ENCODE data around the gene SAG.

GRCh38 chr2:233289648-233290047 is 18.0 kb upstream of the SAG start:
- TF ChIP-seq CTCF (IDR thresholded peaks at IDR 0.05 in 2 of 3, conservative IDR thresholded peaks at IDR 0.05 in 1 of 3; ENCODE audit: control insufficient read depth in 2 of 3, extremely low read depth in 1 of 3, insufficient read depth in 1 of 3, low read depth in 3 of 3, low read length in 3 of 3) (no peak), POLR2AphosphoS5 (IDR thresholded peaks at IDR 0.05; ENCODE audit: low read length) (no peak), ELK1 (IDR thresholded peaks at IDR 0.05; ENCODE audit: low read depth, low read length) (no peak), DPF2 (IDR thresholded peaks at IDR 0.05) (no peak), MAX (IDR thresholded peaks at IDR 0.05; ENCODE audit: low read depth, low read length) (no peak), SP1 (IDR thresholded peaks at IDR 0.05; ENCODE audit: low read depth, low read length) (no peak), EZH2 (IDR thresholded peaks at IDR 0.05; ENCODE audit: borderline replicate concordance, control insufficient read depth, low read depth, low read length) (no peak), SUPT20H (IDR thresholded peaks at IDR 0.05; ENCODE audit: borderline replicate concordance, control insufficient read depth, low read depth, low read length) (no peak), SPI1 (IDR thresholded peaks at IDR 0.05; ENCODE audit: borderline replicate concordance, insufficient read depth, low read depth, low read length) (no peak), POLR2A (IDR thresholded peaks at IDR 0.05; ENCODE audit: low read depth, low read length) (no peak), EP300 (IDR thresholded peaks at IDR 0.05; ENCODE audit: borderline replicate concordance in 1 of 2, control insufficient read depth in 1 of 2, low read depth in 2 of 2, low read length in 2 of 2) (no peak)
